ENCODE measurements around the gene TNS2.

TNS2 gene

GRCh38 chr12:53098354-53098981 is 48.6 kb downstream of the TNS2 start:
- Histone ChIP-seq H3K4me3 (ENCODE audit: control insufficient read depth in 1 of 7, extremely low read depth in 1 of 7, insufficient read depth in 4 of 7, low read depth in 2 of 7, low read length in 6 of 7) (peak overlapping the region in 6 of 7 experiments; percentile 30 to 77 (median 67)), H3K9me3 (ENCODE audit: control extremely low read depth in 1 of 5, control insufficient read depth in 4 of 5, insufficient read depth in 2 of 5, low read depth in 1 of 5, low read length in 4 of 5) (no peaks in the 10 kb centered on the region), H3K27ac (ENCODE audit: insufficient read depth in 1 of 2, low read depth in 1 of 2, low read length in 2 of 2, poor library complexity in 1 of 2, severe bottlenecking in 2 of 2) (no peak overlapping the region), H3K27me3 (replicated peaks in 2 of 5; ENCODE audit: control insufficient read depth in 4 of 5, insufficient read depth in 5 of 5, low read length in 4 of 5) (no peaks in the 10 kb centered on the region), H3K4me1 (ENCODE audit: control extremely low read depth in 1 of 4, control insufficient read depth in 4 of 4, insufficient read depth in 4 of 4, low read length in 3 of 4) (peaks cover 7 to 56% (median 48%) of the 10 kb centered on the region in 4 experiments), H3K36me3 (ENCODE audit: control insufficient read depth in 4 of 4, insufficient read depth in 4 of 4, low read length in 3 of 4) (no peaks in the 10 kb centered on the region)
- ChIA-PET POLR2A (interaction anchor here (0.6 to 3.9 kb wide), 5 partner anchors 12 to 153 kb away, joined by 3 to 16 read pairs (median 4); partner anchors contain the start of gene SPRYD3), CTCF (interaction anchor here (0.8 to 14.5 kb wide), 17 partner anchors 13 to 62 kb away, joined by 3 to 361 read pairs (median 4); partner anchors contain the start of gene SPRYD3)
- DNase-seq = peak in 2 of 3 donors; percentile 19 to 22
- WGBS (ENCODE audit: insufficient coverage) = 31% methylated on average over 9 of the region's 13 CpGs

GRCh38 chr12:53099071-53099882 is 49.4 kb downstream of the TNS2 start:
- ChIA-PET POLR2A (interaction anchor here (0.6 to 3.9 kb wide), 5 partner anchors 13 to 152 kb away, joined by 3 to 16 read pairs (median 4); partner anchors contain the start of gene SPRYD3), CTCF (interaction anchor here (0.8 to 14.5 kb wide), 14 partner anchors 14 to 88 kb away, joined by 3 to 361 read pairs (median 5); partner anchors contain the start of gene SPRYD3)
- peak; percentile 88 to 95 (median 95) for DNase-seq
- Histone ChIP-seq H3K27ac (ENCODE audit: insufficient read depth in 1 of 2, low read depth in 1 of 2, low read length in 2 of 2, poor library complexity in 1 of 2, severe bottlenecking in 2 of 2) (no peak overlapping the region), H3K36me3 (ENCODE audit: control insufficient read depth in 4 of 4, insufficient read depth in 4 of 4, low read length in 3 of 4) (no peaks in the 10 kb centered on the region), H3K9me3 (ENCODE audit: control extremely low read depth in 1 of 5, control insufficient read depth in 4 of 5, insufficient read depth in 2 of 5, low read depth in 1 of 5, low read length in 4 of 5) (no peaks in the 10 kb centered on the region), H3K27me3 (replicated peaks in 2 of 5; ENCODE audit: control insufficient read depth in 4 of 5, insufficient read depth in 5 of 5, low read length in 4 of 5) (no peaks in the 10 kb centered on the region), H3K4me3 (ENCODE audit: control insufficient read depth in 1 of 7, extremely low read depth in 1 of 7, insufficient read depth in 4 of 7, low read depth in 2 of 7, low read length in 6 of 7) (peak overlapping the region in 3 of 7 experiments; percentile 19 to 77 (median 20)), H3K4me1 (ENCODE audit: control extremely low read depth in 1 of 4, control insufficient read depth in 4 of 4, insufficient read depth in 4 of 4, low read length in 3 of 4) (peaks cover 7 to 56% (median 51%) of the 10 kb centered on the region in 4 experiments)
- 86% methylated on average over 2 of the region's 6 CpGs for WGBS (ENCODE audit: insufficient coverage)

- Histone ChIP-seq H3K9me3 (ENCODE audit: control extremely low read depth in 1 of 5, control insufficient read depth in 4 of 5, insufficient read depth in 2 of 5, low read depth in 1 of 5, low read length in 4 of 5) (no peaks in the 10 kb centered on the region), H3K4me3 (ENCODE audit: control insufficient read depth in 1 of 7, extremely low read depth in 1 of 7, insufficient read depth in 4 of 7, low read depth in 2 of 7, low read length in 6 of 7) (no peak overlapping the region), H3K36me3 (ENCODE audit: control insufficient read depth in 4 of 4, insufficient read depth in 4 of 4, low read length in 3 of 4) (no peaks in the 10 kb centered on the region), H3K27ac (ENCODE audit: insufficient read depth in 1 of 2, low read depth in 1 of 2, low read length in 2 of 2, poor library complexity in 1 of 2, severe bottlenecking in 2 of 2) (no peak overlapping the region), H3K27me3 (replicated peaks in 2 of 5; ENCODE audit: control insufficient read depth in 4 of 5, insufficient read depth in 5 of 5, low read length in 4 of 5) (no peaks in the 10 kb centered on the region), H3K4me1 (ENCODE audit: control extremely low read depth in 1 of 4, control insufficient read depth in 4 of 4, insufficient read depth in 4 of 4, low read length in 3 of 4) (peaks cover 7 to 62% (median 55%) of the 10 kb centered on the region in 4 experiments)
- 100% methylated on average over 13 of the region's 13 CpGs for WGBS (ENCODE audit: insufficient coverage)
- no peak for DNase-seq
- ChIA-PET POLR2A (no interaction called here), CTCF (interaction anchor here (0.6 to 14.5 kb wide), 10 partner anchors 14 to 566 kb away, joined by 3 to 361 read pairs (median 5); no protein-coding TSS in a partner anchor)
These were observed 50.7 kb downstream of the TNS2 start for GRCh38 chr12:53100466-53101151.

GRCh38 chr12:53101266-53101665 is 51.4 kb downstream of the TNS2 start:
- Histone ChIP-seq H3K9me3 (ENCODE audit: control extremely low read depth in 1 of 5, control insufficient read depth in 4 of 5, insufficient read depth in 2 of 5, low read depth in 1 of 5, low read length in 4 of 5) (no peaks in the 10 kb centered on the region), H3K36me3 (ENCODE audit: control insufficient read depth in 4 of 4, insufficient read depth in 4 of 4, low read length in 3 of 4) (no peaks in the 10 kb centered on the region), H3K4me1 (ENCODE audit: control extremely low read depth in 1 of 4, control insufficient read depth in 4 of 4, insufficient read depth in 4 of 4, low read length in 3 of 4) (peaks cover 7 to 62% (median 55%) of the 10 kb centered on the region in 4 experiments), H3K27ac (ENCODE audit: insufficient read depth in 1 of 2, low read depth in 1 of 2, low read length in 2 of 2, poor library complexity in 1 of 2, severe bottlenecking in 2 of 2) (no peak overlapping the region), H3K4me3 (ENCODE audit: control insufficient read depth in 1 of 7, extremely low read depth in 1 of 7, insufficient read depth in 4 of 7, low read depth in 2 of 7, low read length in 6 of 7) (no peak overlapping the region), H3K27me3 (replicated peaks in 2 of 5; ENCODE audit: control insufficient read depth in 4 of 5, insufficient read depth in 5 of 5, low read length in 4 of 5) (no peaks in the 10 kb centered on the region)
- POLR2A ChIA-PET = interaction anchor here (0.6 kb wide), 1 partner anchor 1201 kb away, joined by 6 read pairs; no protein-coding TSS in a partner anchor
- WGBS (ENCODE audit: insufficient coverage) = 96% methylated on average over 7 of the region's 7 CpGs
- DNase-seq = no peak
- CTCF ChIA-PET = interaction anchor here (0.6 to 14.5 kb wide), 9 partner anchors 14 to 96 kb away, joined by 3 to 361 read pairs (median 9); partner anchors contain the start of gene SPRYD3

- no peaks in the 10 kb centered on the region for H3K27me3 ChIP-seq (replicated peaks in 2 of 5; ENCODE audit: control insufficient read depth in 4 of 5, insufficient read depth in 5 of 5, low read length in 4 of 5)
- no peak overlapping the region for H3K4me3 ChIP-seq (ENCODE audit: control insufficient read depth in 1 of 7, extremely low read depth in 1 of 7, insufficient read depth in 4 of 7, low read depth in 2 of 7, low read length in 6 of 7)
- no peak for DNase-seq
- WGBS (ENCODE audit: insufficient coverage) = 88% methylated on average over 6 of the region's 12 CpGs
- ChIA-PET CTCF (interaction anchor here (0.5 to 14.5 kb wide), 18 partner anchors 8 to 527 kb away, joined by 3 to 361 read pairs (median 4); partner anchors contain the start of genes CSAD, PFDN5, SPRYD3 and ZNF740), POLR2A (interaction anchor here (0.6 to 1.9 kb wide), 3 partner anchors 34 to 1200 kb away, joined by 3 to 6 read pairs (median 5); no protein-coding TSS in a partner anchor)
- H3K27ac ChIP-seq (ENCODE audit: insufficient read depth in 1 of 2, low read depth in 1 of 2, low read length in 2 of 2, poor library complexity in 1 of 2, severe bottlenecking in 2 of 2) = no peak overlapping the region
- H3K9me3 ChIP-seq (ENCODE audit: control extremely low read depth in 1 of 5, control insufficient read depth in 4 of 5, insufficient read depth in 2 of 5, low read depth in 1 of 5, low read length in 4 of 5) = no peaks in the 10 kb centered on the region
- H3K36me3 ChIP-seq (ENCODE audit: control insufficient read depth in 4 of 4, insufficient read depth in 4 of 4, low read length in 3 of 4) = no peaks in the 10 kb centered on the region
- peaks cover 7 to 55% (median 50%) of the 10 kb centered on the region in 4 experiments for H3K4me1 ChIP-seq (ENCODE audit: control extremely low read depth in 1 of 4, control insufficient read depth in 4 of 4, insufficient read depth in 4 of 4, low read length in 3 of 4)
These were observed 52.3 kb downstream of the TNS2 start for GRCh38 chr12:53101931-53102781.
